Vein endothelial cell (primary cell): Measurements from ENCODE around the gene ULK4. TPM values are rescaled to one million over a fixed set of nuclear protein-coding genes. Genes with fewer than 3 reads are reported as not detected.

ENCODE experiments used
- small RNA-seq: library from RNA; depleted of rRNA; stranded (forward); fragments of <200 nt; gene quantifications from one replicate; pipeline ENCODE3, GENCODE V24; 2012
- total RNA-seq: library from RNA; depleted of rRNA; stranded (reverse); fragments of >200 nt; gene quantifications from 2 replicates; pipeline ENCODE4 v1.2.3, GENCODE V29; 2012

The ULK4 gene
- 21.5 and 23.5 TPM in 2 replicates for total RNA-seq

DNA sequence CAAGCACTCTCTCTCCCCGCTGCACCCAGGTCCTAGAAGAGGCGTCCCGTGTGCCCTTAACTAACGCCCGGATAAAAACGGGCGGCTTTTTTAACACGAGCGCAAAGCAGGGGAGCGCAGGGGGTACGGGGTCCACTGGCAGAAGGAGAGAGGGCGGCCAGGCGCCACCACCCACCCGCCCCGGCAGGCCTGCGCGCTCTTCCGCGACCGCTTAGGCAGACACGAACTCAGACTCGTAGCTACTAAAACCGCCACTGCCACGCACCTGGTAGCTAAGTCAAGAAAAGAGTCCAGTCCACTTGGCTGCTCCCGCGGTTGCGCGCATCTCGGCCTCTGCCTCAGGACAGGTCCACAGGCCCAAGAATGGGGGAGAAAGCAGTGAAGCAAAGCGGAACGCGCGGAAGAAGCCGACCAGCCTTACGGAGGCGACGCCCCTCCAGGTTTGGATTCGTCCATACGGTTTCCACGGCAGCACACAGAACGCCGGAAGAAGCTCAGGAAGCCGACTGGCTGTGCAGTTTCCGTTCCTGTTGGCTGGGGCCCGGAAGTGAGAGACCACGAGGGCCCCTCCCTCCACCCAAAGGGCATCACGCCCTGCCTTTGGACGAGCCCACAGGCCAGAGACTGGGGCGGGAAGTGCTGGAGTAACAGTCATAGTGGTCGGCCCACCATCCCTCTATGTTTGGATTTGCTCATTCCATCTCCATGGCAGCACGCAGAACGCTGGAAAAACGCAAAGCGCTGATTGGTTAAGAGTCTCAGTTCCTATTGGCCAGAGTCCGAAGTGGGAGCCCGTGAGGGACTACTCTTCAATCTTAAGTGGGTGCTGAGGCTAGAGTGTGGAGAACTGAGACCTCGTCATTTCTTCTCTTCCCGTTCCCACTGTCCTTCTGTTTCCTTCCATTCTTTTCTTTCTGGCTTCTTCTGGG lies at the start of gene ULK4:
Gene ULK4 (minus strand): TSS at position 353 of the 929 bp plus-strand sequence. CDS start 7,344 bp downstream, outside the sequence.

DNA sequence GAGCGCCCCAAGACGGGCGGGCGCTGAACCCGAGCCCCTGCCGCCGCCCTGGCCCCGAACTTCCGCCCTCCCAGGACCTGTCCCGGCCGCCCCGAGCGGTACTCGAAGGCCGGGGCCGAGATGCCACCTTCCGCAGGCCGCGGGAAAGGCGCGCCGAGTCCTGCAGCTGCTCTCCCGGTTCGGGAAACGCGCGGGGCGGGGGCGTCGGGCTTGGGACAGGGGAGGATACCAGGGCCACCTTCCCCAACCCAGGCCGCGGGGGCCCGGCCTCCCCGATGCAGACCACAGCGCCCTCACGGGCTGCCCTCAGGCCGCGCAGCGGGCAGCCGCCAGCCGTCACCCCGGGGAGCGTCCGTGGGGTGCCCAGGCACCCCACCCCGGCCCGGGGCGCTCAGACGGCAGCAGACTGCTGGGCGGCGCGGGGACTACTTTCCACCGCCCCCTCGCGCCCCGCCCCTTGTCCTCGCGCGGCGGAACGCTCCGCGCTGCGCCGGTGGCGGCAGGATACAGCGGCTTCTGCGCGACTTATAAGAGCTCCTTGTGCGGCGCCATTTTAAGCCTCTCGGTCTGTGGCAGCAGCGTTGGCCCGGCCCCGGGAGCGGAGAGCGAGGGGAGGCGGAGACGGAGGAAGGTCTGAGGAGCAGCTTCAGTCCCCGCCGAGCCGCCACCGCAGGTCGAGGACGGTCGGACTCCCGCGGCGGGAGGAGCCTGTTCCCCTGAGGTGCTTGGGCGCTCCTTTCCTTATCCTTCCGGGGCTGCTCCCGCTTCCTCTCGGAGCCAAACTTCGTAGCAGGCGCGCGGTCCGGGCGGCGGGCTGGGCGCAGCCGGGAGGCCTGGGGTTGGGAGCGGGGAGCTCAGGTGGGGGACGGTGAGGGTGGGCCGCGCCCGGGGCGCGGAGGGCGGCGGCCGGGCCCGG lies 762.7 kb downstream of the ULK4 start, which contains the start of gene CTNNB1:
Gene CTNNB1 (plus strand): TSS at position 556 of the 916 bp plus-strand sequence. CDS start 24,564 bp downstream, outside the sequence.

Small RNA genes within 50 kb of the gene (small RNA-seq; reads per million reads assigned to genes)
- gene ATP6V0E1P2 (not detected), gene RF00019 (not detected), gene RF00096 (not detected), gene RF00602 (not detected)

Other genes starting within 250 kb of the ULK4 start
- 70.4 and 85.3 TPM in 2 replicates for gene TRAK1, start 129.3 kb upstream of the ULK4 start, total RNA-seq